GM12878 (cell line): ENCODE data around the gene ATF4. TPM values are rescaled to one million over a fixed set of nuclear protein-coding genes. Genes with fewer than 3 reads are reported as not detected.
A peak's percentile ranks its signal among the peaks of the same experiment; 100 is the strongest.

ENCODE experiments used
- BACH1 ChIP-seq: fragments of 450-650 bp; IDR thresholded peaks from 2 replicates; pipeline ENCODE4 v1.6.1; 2017; ENCODE audit warnings: mild to moderate bottlenecking, borderline replicate concordance
- BCLAF1 ChIP-seq: fragments of 450-650 bp; IDR thresholded peaks from 2 replicates; pipeline ENCODE4 v1.6.1; 2017; ENCODE audit warnings: antibody characterized with exemption, mild to moderate bottlenecking, moderate library complexity
- CEBPZ ChIP-seq: fragments of 150-350 bp; IDR thresholded peaks from 2 replicates; pipeline ENCODE4 v1.6.1; 2016; ENCODE audit warnings: low read depth, low read length
- LARP7 ChIP-seq: fragments of 450-650 bp; IDR thresholded peaks from 2 replicates; pipeline ENCODE4 v1.6.1; 2017; ENCODE audit warnings: mild to moderate bottlenecking
- MLLT1 ChIP-seq: fragments of 450-650 bp; IDR thresholded peaks from 2 replicates; pipeline ENCODE4 v1.6.1; 2016; ENCODE audit warnings: mild to moderate bottlenecking
- MTA3 ChIP-seq: IDR thresholded peaks from 2 replicates; pipeline ENCODE4 v1.6.1; 2012; ENCODE audit warnings: low read length, inconsistent platforms, borderline replicate concordance
- PKNOX1 ChIP-seq: fragments of 450-650 bp; IDR thresholded peaks from 2 replicates; pipeline ENCODE4 v1.6.1; 2016; ENCODE audit warnings: mild to moderate bottlenecking
- RELA ChIP-seq: fragments of 450-650 bp; IDR thresholded peaks from 2 replicates; pipeline ENCODE4 v1.8.0; 2014; ENCODE audit warnings: borderline replicate concordance; ENCODE audit not compliant: partially characterized antibody
- SP1 ChIP-seq: IDR thresholded peaks from one replicate; pipeline ENCODE4 v1.6.1; 2011; ENCODE audit warnings: low read depth, low read length
- TBL1XR1 ChIP-seq: IDR thresholded peaks from 2 replicates; pipeline ENCODE4 v1.6.1; 2012; ENCODE audit warnings: low read depth, low read length, improper control_type of control experiment
- polyA plus RNA-seq, 11 experiments: library from polyadenylated mRNA; depleted of rRNA in 4 of 11; unstranded in 6 of 11; stranded (reverse) in 5 of 11; fragments of >200 nt; fragmentation: Nextera tagmentation in 4 of 11; fragmentation: Illumina TruSeq in 1 of 11; extraction: Ambion mirVana in 4 of 11; extraction: Trizol in 1 of 11; gene quantifications; 1 replicate in 1 of 11; 2 replicates in 10 of 11; pipeline versions ENCODE4 v1.2.1 to v1.2.3, GENCODE V29; 2011 to 2016; ENCODE audit warnings: inconsistent platforms in 2 of 11, missing spikeins in 2 of 11, low read depth in 1 of 11
- total RNA-seq, 4 experiments: library from RNA; depleted of rRNA in 3 of 4; stranded (reverse); fragments of >200 nt in 3 of 4; fragmentation: Illumina TruSeq in 1 of 4; extraction: Trizol in 1 of 4; gene quantifications; 2 replicates each; pipeline versions ENCODE4 v1.2.1 to v1.2.3, GENCODE V29; 2013 to 2021
- TF ChIP-seq, protein P1 (sequence below): IDR thresholded peaks from 2 replicates; pipeline ENCODE4 v1.6.1; 2012; ENCODE audit warnings: low read depth, low read length, improper control_type of control experiment
- TF ChIP-seq, protein P2 (sequence below): fragments of 450-650 bp; formaldehyde crosslinking; IDR thresholded peaks from 2 replicates; pipeline ENCODE4 v1.4.0; 2020; ENCODE audit warnings: mild to moderate bottlenecking, moderate library complexity
- TF ChIP-seq, protein P3 (sequence below): IDR thresholded peaks from 2 replicates; pipeline ENCODE4 v1.6.1; 2012; ENCODE audit warnings: low read depth, low read length, improper control_type of control experiment

The ATF4 gene
- total and polyA plus RNA-seq, 10 of the 15 experiments (the other 5 are each of a cell fraction or from before 2014, with no cell fraction given), result 88.3 to 605 (median 320) TPM

DNA sequence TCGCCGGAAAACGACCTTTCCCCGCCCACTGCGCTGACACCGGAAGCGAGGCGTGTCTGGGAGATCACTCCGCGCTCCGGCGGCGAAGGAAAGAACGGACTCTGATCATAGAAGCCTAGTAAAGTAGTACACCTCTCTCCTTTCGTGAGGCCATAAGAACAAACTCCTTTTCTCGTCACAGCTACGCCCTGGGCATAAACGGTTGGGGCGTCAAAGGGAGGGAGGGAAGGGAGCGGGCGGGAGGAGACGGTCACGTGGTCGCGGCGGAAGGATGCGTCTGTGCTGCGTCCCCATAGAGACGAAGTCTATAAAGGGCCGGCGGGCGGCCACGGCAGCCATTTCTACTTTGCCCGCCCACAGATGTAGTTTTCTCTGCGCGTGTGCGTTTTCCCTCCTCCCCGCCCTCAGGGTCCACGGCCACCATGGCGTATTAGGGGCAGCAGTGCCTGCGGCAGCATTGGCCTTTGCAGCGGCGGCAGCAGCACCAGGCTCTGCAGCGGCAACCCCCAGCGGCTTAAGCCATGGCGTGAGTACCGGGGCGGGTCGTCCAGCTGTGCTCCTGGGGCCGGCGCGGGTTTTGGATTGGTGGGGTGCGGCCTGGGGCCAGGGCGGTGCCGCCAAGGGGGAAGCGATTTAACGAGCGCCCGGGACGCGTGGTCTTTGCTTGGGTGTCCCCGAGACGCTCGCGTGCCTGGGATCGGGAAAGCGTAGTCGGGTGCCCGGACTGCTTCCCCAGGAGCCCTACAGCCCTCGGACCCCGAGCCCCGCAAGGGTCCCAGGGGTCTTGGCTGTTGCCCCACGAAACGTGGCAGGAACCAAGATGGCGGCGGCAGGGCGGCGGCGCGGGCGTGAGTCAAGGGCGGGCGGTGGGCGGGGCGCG is at the start of gene ATF4 (continued):
- TF ChIP-seq BACH1, result peak; percentile 93
- TF ChIP-seq RELA, result peak; percentile 18
- TF ChIP-seq, protein P1, sequence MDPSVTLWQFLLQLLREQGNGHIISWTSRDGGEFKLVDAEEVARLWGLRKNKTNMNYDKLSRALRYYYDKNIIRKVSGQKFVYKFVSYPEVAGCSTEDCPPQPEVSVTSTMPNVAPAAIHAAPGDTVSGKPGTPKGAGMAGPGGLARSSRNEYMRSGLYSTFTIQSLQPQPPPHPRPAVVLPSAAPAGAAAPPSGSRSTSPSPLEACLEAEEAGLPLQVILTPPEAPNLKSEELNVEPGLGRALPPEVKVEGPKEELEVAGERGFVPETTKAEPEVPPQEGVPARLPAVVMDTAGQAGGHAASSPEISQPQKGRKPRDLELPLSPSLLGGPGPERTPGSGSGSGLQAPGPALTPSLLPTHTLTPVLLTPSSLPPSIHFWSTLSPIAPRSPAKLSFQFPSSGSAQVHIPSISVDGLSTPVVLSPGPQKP, result peak; percentile 83
- TF ChIP-seq CEBPZ, result no peak
- TF ChIP-seq SP1, result no peak
- TF ChIP-seq PKNOX1, result no peak
- TF ChIP-seq, protein P2, sequence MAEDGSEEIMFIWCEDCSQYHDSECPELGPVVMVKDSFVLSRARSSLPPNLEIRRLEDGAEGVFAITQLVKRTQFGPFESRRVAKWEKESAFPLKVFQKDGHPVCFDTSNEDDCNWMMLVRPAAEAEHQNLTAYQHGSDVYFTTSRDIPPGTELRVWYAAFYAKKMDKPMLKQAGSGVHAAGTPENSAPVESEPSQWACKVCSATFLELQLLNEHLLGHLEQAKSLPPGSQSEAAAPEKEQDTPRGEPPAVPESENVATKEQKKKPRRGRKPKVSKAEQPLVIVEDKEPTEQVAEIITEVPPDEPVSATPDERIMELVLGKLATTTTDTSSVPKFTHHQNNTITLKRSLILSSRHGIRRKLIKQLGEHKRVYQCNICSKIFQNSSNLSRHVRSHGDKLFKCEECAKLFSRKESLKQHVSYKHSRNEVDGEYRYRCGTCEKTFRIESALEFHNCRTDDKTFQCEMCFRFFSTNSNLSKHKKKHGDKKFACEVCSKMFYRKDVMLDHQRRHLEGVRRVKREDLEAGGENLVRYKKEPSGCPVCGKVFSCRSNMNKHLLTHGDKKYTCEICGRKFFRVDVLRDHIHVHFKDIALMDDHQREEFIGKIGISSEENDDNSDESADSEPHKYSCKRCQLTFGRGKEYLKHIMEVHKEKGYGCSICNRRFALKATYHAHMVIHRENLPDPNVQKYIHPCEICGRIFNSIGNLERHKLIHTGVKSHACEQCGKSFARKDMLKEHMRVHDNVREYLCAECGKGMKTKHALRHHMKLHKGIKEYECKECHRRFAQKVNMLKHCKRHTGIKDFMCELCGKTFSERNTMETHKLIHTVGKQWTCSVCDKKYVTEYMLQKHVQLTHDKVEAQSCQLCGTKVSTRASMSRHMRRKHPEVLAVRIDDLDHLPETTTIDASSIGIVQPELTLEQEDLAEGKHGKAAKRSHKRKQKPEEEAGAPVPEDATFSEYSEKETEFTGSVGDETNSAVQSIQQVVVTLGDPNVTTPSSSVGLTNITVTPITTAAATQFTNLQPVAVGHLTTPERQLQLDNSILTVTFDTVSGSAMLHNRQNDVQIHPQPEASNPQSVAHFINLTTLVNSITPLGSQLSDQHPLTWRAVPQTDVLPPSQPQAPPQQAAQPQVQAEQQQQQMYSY (CRISPR knock-in tag), result 0 out of 2 replicates have a peak, but pooled peaks have one; percentile 61
- TF ChIP-seq MLLT1, result peak; percentile 94
- TF ChIP-seq MTA3, result no peak
- TF ChIP-seq LARP7, result peak; percentile 99
- TF ChIP-seq BCLAF1, result no peak
- TF ChIP-seq, protein P3, sequence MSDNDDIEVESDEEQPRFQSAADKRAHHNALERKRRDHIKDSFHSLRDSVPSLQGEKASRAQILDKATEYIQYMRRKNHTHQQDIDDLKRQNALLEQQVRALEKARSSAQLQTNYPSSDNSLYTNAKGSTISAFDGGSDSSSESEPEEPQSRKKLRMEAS, result peak; percentile 67
- no peak for TF ChIP-seq TBL1XR1
